Activated B cell treated with CpG ODN at 0.5 μM for 24 hours (primary cell): Measurements from ENCODE around the gene TERF2IP. TPM values are rescaled to one million over a fixed set of nuclear protein-coding genes. Genes with fewer than 3 reads are reported as not detected.

Experiments used
- ATAC-seq: fragments of 200-7000 bp; cut with Tn5 transposase; one replicate; pipeline ENCODE4 v1.10.0; 2021; ENCODE audit warnings: low read depth, mild to moderate bottlenecking, moderate library complexity
- CTCF ChIA-PET: fragments of 350-600 bp; sonication (Branson Sonifier 250); formaldehyde crosslinking; loops from one replicate; lab custom pipeline; 2021; ENCODE audit warnings: antibody characterized with exemption; lab: Charles Lee
- POLR2A ChIA-PET: fragments of 350-600 bp; sonication (Branson Sonifier 250); formaldehyde crosslinking; loops from one replicate; lab custom pipeline; 2021; ENCODE audit warnings: antibody characterized with exemption; lab: Charles Lee
- DNase-seq: peaks from one replicate; pipeline ENCODE4 v3.0.0; 2022
- H3K27ac Mint-ChIP-seq: one replicate; pipeline ENCODE4 v1.8.0; 2020; ENCODE audit warnings: mixed read lengths
- H3K27me3 Mint-ChIP-seq: one replicate; pipeline ENCODE4 v1.8.0; 2021; ENCODE audit warnings: mixed read lengths
- H3K36me3 Mint-ChIP-seq: one replicate; pipeline ENCODE4 v1.8.0; 2021; ENCODE audit warnings: low read depth, mixed read lengths
- H3K4me1 Mint-ChIP-seq: one replicate; pipeline ENCODE4 v1.8.0; 2021; ENCODE audit warnings: mixed read lengths
- H3K4me3 Mint-ChIP-seq: one replicate; pipeline ENCODE4 v1.8.0; 2020; ENCODE audit warnings: mild to moderate bottlenecking, mixed read lengths
- H3K9me3 Mint-ChIP-seq: one replicate; pipeline ENCODE4 v1.8.0; 2020; ENCODE audit warnings: mixed read lengths
- intact Hi-C: fragments of 100-400 bp; cut with micrococcal nuclease; formaldehyde crosslinking; loops from one replicate; pipeline ENCODE4 v1.15.1; 2024
- total RNA-seq: library from RNA; stranded (reverse); gene quantifications from 2 replicates; pipeline ENCODE4 v1.2.3, GENCODE V29; 2022
- TF ChIP-seq, protein P1 (sequence below): fragments of 200-600 bp; IDR thresholded peaks from one replicate; pipeline ENCODE4 v1.8.0; 2022; ENCODE audit warnings: antibody characterized with exemption, mild to moderate bottlenecking

TERF2IP gene
- total RNA-seq, 1 donor from 2014 or later = 52.7 TPM

DNA sequence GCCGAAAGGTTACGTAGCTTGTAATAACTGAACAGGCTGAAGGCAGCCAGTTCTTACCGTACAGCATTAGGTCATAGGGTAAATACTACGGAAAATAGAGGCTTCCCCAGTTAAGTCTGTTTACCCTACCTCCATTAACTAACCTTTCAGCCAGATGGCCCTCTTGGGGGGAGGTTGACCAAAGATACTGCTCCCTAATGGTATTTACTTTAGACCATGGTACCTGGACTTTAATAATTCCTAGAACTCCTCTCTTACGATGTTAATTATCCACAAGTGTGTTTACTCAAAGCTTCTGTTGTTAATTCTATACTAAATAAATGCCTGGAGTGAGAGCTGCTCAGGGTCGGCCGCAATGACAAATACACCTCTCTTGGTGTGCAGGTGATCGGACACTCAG is 14.7 kb upstream of the TERF2IP start:
- no peak overlapping the region for H3K4me3 Mint-ChIP-seq
- ChIA-PET POLR2A (interaction anchor here (0.7 to 1.5 kb wide), 2 partner anchors 10 to 200 kb away, joined by 5 read pairs; partner anchors contain the start of gene ADAT1), CTCF (no interaction called here)
- peaks cover 91% of the 10 kb centered on the region for H3K36me3 Mint-ChIP-seq
- H3K27me3 Mint-ChIP-seq = no peaks in the 10 kb centered on the region
- intact Hi-C loops = no loop called here
- ATAC-seq (no peak), DNase-seq (no peak)
- TF ChIP-seq, protein P1, sequence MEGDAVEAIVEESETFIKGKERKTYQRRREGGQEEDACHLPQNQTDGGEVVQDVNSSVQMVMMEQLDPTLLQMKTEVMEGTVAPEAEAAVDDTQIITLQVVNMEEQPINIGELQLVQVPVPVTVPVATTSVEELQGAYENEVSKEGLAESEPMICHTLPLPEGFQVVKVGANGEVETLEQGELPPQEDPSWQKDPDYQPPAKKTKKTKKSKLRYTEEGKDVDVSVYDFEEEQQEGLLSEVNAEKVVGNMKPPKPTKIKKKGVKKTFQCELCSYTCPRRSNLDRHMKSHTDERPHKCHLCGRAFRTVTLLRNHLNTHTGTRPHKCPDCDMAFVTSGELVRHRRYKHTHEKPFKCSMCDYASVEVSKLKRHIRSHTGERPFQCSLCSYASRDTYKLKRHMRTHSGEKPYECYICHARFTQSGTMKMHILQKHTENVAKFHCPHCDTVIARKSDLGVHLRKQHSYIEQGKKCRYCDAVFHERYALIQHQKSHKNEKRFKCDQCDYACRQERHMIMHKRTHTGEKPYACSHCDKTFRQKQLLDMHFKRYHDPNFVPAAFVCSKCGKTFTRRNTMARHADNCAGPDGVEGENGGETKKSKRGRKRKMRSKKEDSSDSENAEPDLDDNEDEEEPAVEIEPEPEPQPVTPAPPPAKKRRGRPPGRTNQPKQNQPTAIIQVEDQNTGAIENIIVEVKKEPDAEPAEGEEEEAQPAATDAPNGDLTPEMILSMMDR = no peak
- H3K9me3 Mint-ChIP-seq = no peaks in the 10 kb centered on the region
- no peaks in the 10 kb centered on the region for H3K4me1 Mint-ChIP-seq
- H3K27ac Mint-ChIP-seq = no peak overlapping the region

DNA sequence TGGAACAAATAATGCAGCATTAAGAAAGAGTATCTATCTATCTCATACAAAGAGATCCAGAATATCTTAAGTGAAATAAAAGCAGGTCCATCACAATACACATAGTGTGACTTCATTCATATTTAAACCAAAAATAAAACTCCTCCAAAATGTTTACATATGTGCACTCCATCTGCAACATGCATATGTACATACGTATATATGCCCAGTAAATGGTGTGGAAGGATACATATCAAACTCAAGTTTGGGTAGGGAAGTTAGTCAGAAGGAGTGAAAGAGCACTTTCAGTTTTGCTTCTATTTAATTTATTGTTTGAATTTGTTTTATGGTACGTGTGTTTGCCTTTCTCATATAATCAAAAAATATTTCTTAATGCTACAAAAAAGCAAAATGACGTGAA is 12.5 kb upstream of the TERF2IP start:
- intact Hi-C loops = no loop called here
- Mint-ChIP-seq H3K27me3 (no peaks in the 10 kb centered on the region), H3K4me1 (no peaks in the 10 kb centered on the region), H3K27ac (no peak overlapping the region), H3K4me3 (no peak overlapping the region), H3K36me3 (peaks cover 89% of the 10 kb centered on the region), H3K9me3 (no peaks in the 10 kb centered on the region)
- no peak for ATAC-seq
- TF ChIP-seq, protein P1 = no peak
- POLR2A ChIA-PET = no interaction called here
- CTCF ChIA-PET = no interaction called here
- no peak for DNase-seq

DNA sequence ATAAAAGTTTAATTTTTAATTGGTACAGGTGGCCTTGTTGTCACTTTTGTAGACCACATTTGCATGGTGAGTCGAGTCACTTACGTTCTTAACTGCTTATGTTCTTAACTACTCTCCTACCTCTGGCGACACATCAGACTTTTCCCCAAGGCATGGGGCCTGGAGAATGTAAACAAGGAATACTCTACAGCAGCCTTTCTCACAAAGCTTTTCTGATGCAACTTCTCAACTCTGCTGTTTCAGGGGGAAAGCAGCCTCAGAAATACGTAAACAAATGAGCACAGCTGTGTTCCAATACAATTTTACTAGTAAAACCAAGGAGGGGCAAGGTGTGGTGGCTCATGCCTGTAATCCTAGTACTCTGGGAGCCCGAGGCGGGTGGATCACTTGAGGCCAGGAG is 7.0 kb upstream of the TERF2IP start:
- DNase-seq = no peak
- H3K27ac Mint-ChIP-seq = no peak overlapping the region

DNA sequence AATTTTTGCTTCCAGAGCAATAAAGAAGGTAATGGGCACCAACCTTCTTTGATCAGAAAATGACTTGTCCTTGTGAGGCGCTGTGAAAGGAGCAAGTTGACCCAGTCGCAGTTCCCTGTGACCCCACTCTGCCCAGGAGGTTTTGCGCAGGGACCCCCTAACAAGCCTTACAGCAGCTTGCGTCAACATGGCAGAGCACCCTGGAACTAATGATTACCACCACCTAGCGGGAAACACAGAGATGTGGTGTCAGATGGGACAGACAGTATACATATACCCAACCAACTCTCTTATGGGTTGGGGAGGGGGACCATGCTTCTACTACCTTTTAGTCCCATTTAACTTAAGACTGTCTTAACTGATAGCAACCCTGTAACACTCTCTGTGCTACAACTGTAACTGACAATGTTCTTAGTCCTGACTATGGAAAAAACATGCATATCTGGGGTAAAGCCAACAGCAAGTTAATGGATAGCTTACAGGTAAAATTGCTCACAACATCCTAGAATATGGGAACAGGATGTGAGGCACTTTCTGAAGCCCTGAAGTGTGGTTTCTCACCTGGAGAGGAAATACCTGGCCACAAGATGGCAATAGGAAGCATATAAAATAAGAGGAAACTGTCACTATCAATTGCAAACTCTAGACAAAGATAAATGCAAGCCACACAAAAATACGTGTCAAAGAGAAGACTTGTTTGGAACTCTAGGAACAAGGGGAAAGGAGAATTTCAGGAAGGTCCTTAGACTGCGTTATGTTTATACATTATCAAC is 3.1 kb upstream of the TERF2IP start:
- TF ChIP-seq, protein P1 = no peak
- no peak overlapping the region for H3K27ac Mint-ChIP-seq
- ChIA-PET CTCF (interaction anchor here (1.3 kb wide), 1 partner anchor 120 kb away, joined by 3 read pairs; no protein-coding TSS in a partner anchor), POLR2A (no interaction called here)
- DNase-seq (no peak), ATAC-seq (no peak)
- H3K27me3 Mint-ChIP-seq = no peaks in the 10 kb centered on the region
- peaks cover 79% of the 10 kb centered on the region for H3K36me3 Mint-ChIP-seq
- no peaks in the 10 kb centered on the region for H3K9me3 Mint-ChIP-seq
- H3K4me1 Mint-ChIP-seq = peaks cover 35% of the 10 kb centered on the region
- intact Hi-C loops = loop anchor here (5.0 kb wide), 2 partner anchors 947 to 1568 kb away; no protein-coding TSS in a partner anchor
- H3K4me3 Mint-ChIP-seq = peak overlapping the region; percentile 5

More for the DNA sequence above, 7.0 kb upstream of the TERF2IP start:
- ChIA-PET POLR2A (interaction anchor here (1.8 kb wide), 1 partner anchor 18 kb away, joined by 10 read pairs; the partner anchor contains the start of gene ADAT1), CTCF (no interaction called here)
- Mint-ChIP-seq H3K4me1 (peaks cover 17% of the 10 kb centered on the region), H3K27me3 (no peaks in the 10 kb centered on the region), H3K4me3 (no peak overlapping the region), H3K36me3 (peaks cover 92% of the 10 kb centered on the region), H3K9me3 (no peaks in the 10 kb centered on the region)
- TF ChIP-seq, protein P1 = no peak
- no peak for ATAC-seq
- intact Hi-C loops = no loop called here

DNA sequence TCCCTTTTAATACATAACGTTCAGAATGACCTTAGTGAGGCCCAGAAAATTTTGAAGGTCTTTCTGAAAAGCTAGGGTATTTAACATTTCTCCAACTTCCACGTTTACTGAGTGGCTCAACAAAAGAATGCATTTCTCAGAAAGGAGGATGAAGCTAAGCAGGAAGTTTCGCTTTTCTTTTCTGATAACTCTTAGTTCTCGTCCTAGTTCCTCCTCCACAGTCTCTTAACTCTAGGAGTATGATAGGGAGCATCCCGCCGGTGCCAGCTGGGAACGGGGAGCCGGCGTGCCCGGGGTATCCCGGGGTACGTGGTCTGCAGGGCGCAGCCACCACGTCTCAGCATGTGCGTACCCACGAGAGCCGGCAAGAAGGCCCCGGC is 471 bp upstream of the TERF2IP start:
- peak; percentile 9 for ATAC-seq
- CTCF ChIA-PET = interaction anchor here (0.6 to 2.9 kb wide), 5 partner anchors 24 to 1058 kb away, joined by 3 to 11 read pairs (median 4); partner anchors contain the start of gene ADAT1
- H3K36me3 Mint-ChIP-seq = peaks cover 61% of the 10 kb centered on the region

More for the DNA sequence above, 471 bp upstream of the TERF2IP start:
- DNase-seq = no peak
- intact Hi-C loops = loop anchor here (1.0 to 5.0 kb wide), 11 partner anchors 24 to 1565 kb away; partner anchors contain the start of genes ADAT1, CFDP1, GABARAPL2 and MON1B
- POLR2A ChIA-PET = interaction anchor here (0.6 to 4.7 kb wide), 16 partner anchors 16 to 1544 kb away, joined by 3 to 95 read pairs (median 5); partner anchors contain the start of genes ADAT1, CFDP1, CHST6 and GABARAPL2
- Mint-ChIP-seq H3K27ac (peak overlapping the region; percentile 98), H3K9me3 (no peaks in the 10 kb centered on the region), H3K4me1 (peaks cover 61% of the 10 kb centered on the region), H3K4me3 (peak overlapping the region; percentile 100), H3K27me3 (no peaks in the 10 kb centered on the region)
- TF ChIP-seq, protein P1 = no peak
